Parathyroid adenoma (tissue), 2 donors: ENCODE data around the gene PDE9A.

Experiments used
- H2AFZ ChIP-seq: fragments of 300-600 bp; sonication (generic); one replicate; pipeline ENCODE4 v1.7.0; 2017; ENCODE audit warnings: antibody characterized with exemption, mild to moderate bottlenecking
- H3K27ac ChIP-seq: fragments of 300-600 bp; sonication (generic); one replicate; pipeline ENCODE4 v1.7.0; 2017
- H3K27me3 ChIP-seq: fragments of 300-600 bp; sonication (generic); one replicate; pipeline ENCODE4 v1.7.0; 2017; ENCODE audit warnings: low read length; ENCODE audit not compliant: control insufficient read depth, insufficient read depth
- H3K36me3 ChIP-seq: fragments of 300-600 bp; sonication (generic); one replicate; pipeline ENCODE4 v1.7.0; 2017; ENCODE audit warnings: low read length; ENCODE audit not compliant: control insufficient read depth, insufficient read depth
- H3K4me1 ChIP-seq: fragments of 300-600 bp; sonication (generic); one replicate; pipeline ENCODE4 v1.7.0; 2017; ENCODE audit warnings: control low read depth
- H3K4me2 ChIP-seq: fragments of 300-600 bp; sonication (generic); one replicate; pipeline ENCODE4 v1.7.0; 2017; ENCODE audit warnings: low read length
- H3K4me3 ChIP-seq: fragments of 300-600 bp; sonication (generic); one replicate; pipeline ENCODE4 v1.7.0; 2017; ENCODE audit warnings: low read depth, low read length
- H3K79me2 ChIP-seq: fragments of 300-600 bp; sonication (generic); one replicate; pipeline ENCODE4 v1.7.0; 2017; ENCODE audit warnings: control low read depth
- H3K9ac ChIP-seq: fragments of 300-600 bp; sonication (generic); one replicate; pipeline ENCODE4 v1.7.0; 2017; ENCODE audit warnings: mild to moderate bottlenecking
- H3K9me3 ChIP-seq: fragments of 300-600 bp; sonication (generic); one replicate; pipeline ENCODE4 v1.7.0; 2017; ENCODE audit warnings: low read length; ENCODE audit not compliant: control insufficient read depth
- CTCF ChIP-seq: fragments of 300-600 bp; sonication (generic); IDR thresholded peaks from one replicate; pipeline ENCODE4 v1.7.0; 2017; ENCODE audit warnings: antibody characterized with exemption, mild to moderate bottlenecking
- donor health status: primary hyperparathyroidism.

The PDE9A gene

GRCh38 chr21:42779431-42779861 is 126.0 kb downstream of the PDE9A start:
- no peaks in the 10 kb centered on the region for H3K27me3 ChIP-seq
- no peak overlapping the region for H2AFZ ChIP-seq
- no peak overlapping the region for H3K4me3 ChIP-seq
- H3K9me3 ChIP-seq, result no peaks in the 10 kb centered on the region
- H3K79me2 ChIP-seq, result no peaks in the 10 kb centered on the region
- H3K27ac ChIP-seq, result no peak overlapping the region
- TF ChIP-seq CTCF, result no peak
- H3K4me2 ChIP-seq, result no peak overlapping the region
- peaks cover 6% of the 10 kb centered on the region for H3K4me1 ChIP-seq
- no peaks in the 10 kb centered on the region for H3K36me3 ChIP-seq
- H3K9ac ChIP-seq, result no peak overlapping the region

- H3K9me3 ChIP-seq, result no peaks in the 10 kb centered on the region
- no peak overlapping the region for H2AFZ ChIP-seq
- no peak for TF ChIP-seq CTCF
- H3K79me2 ChIP-seq, result no peaks in the 10 kb centered on the region
- H3K27me3 ChIP-seq, result no peaks in the 10 kb centered on the region
- no peak overlapping the region for H3K4me2 ChIP-seq
- H3K27ac ChIP-seq, result no peak overlapping the region
- no peaks in the 10 kb centered on the region for H3K36me3 ChIP-seq
- peaks cover 6% of the 10 kb centered on the region for H3K4me1 ChIP-seq
- H3K9ac ChIP-seq, result no peak overlapping the region
- H3K4me3 ChIP-seq, result no peak overlapping the region
Measured at GRCh38 chr21:42780617-42781016, 127.2 kb downstream of the PDE9A start.

- Histone ChIP-seq H3K36me3 (no peaks in the 10 kb centered on the region), H3K79me2 (no peaks in the 10 kb centered on the region), H3K4me1 (peaks cover 6% of the 10 kb centered on the region), H3K4me2 (peak overlapping the region; percentile 76), H3K4me3 (peak overlapping the region; percentile 42), H3K27me3 (no peaks in the 10 kb centered on the region), H2AFZ (peak overlapping the region; percentile 74), H3K9ac (no peak overlapping the region), H3K27ac (no peak overlapping the region), H3K9me3 (no peaks in the 10 kb centered on the region)
- no peak for TF ChIP-seq CTCF
Measured at GRCh38 chr21:42781150-42781970, 127.9 kb downstream of the PDE9A start.

GRCh38 chr21:42781971-42782722 is 128.7 kb downstream of the PDE9A start:
- H3K4me2 ChIP-seq, result no peak overlapping the region
- H3K79me2 ChIP-seq, result no peaks in the 10 kb centered on the region
- H3K36me3 ChIP-seq, result no peaks in the 10 kb centered on the region
- no peak overlapping the region for H2AFZ ChIP-seq
- H3K9ac ChIP-seq, result no peak overlapping the region
- no peak overlapping the region for H3K27ac ChIP-seq
- H3K9me3 ChIP-seq, result no peaks in the 10 kb centered on the region
- no peak overlapping the region for H3K4me3 ChIP-seq
- no peak for TF ChIP-seq CTCF
- H3K27me3 ChIP-seq, result no peaks in the 10 kb centered on the region
- H3K4me1 ChIP-seq, result peaks cover 6% of the 10 kb centered on the region
